OCI-LY1 (cell line): ENCODE data around the gene ARHGEF6.

ENCODE experiments used
- EZH2 ChIP-seq: fragments of 200-600 bp; sonication (generic), shearing (Covaris generic); IDR thresholded peaks from 2 replicates; pipeline ENCODE4 v1.8.0; 2017; ENCODE audit warnings: borderline replicate concordance, mixed run types, mild to moderate bottlenecking, antibody characterized with exemption, low read length, moderate library complexity, mixed read lengths
- TF ChIP-seq, protein P1 (sequence below): fragments of 200-600 bp; sonication (generic), shearing (Covaris generic); IDR thresholded peaks from 2 replicates; pipeline ENCODE4 v1.5.1; 2017; ENCODE audit warnings: mild to moderate bottlenecking, antibody characterized with exemption, low read length, moderate library complexity, mixed read lengths

DNA sequence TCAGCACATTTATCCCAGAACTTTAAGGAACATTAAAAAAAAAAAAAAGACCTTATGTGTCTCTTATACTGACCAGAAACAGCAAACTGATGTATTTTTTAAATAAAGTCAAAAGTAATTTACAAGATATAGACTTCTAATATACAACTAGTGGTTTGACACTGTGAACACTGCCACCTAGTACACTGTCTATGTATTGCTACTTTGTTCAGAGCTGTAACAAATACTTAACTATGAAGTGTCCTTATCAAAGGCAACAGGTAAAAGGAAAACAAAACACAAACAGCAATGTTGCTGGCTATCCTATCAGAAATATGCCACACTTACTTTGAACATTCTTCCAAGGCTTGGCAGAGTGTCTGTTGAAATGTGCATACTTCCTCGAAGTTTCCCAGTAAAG lies 72.4 kb downstream of the ARHGEF6 start:
- TF ChIP-seq, protein P1, sequence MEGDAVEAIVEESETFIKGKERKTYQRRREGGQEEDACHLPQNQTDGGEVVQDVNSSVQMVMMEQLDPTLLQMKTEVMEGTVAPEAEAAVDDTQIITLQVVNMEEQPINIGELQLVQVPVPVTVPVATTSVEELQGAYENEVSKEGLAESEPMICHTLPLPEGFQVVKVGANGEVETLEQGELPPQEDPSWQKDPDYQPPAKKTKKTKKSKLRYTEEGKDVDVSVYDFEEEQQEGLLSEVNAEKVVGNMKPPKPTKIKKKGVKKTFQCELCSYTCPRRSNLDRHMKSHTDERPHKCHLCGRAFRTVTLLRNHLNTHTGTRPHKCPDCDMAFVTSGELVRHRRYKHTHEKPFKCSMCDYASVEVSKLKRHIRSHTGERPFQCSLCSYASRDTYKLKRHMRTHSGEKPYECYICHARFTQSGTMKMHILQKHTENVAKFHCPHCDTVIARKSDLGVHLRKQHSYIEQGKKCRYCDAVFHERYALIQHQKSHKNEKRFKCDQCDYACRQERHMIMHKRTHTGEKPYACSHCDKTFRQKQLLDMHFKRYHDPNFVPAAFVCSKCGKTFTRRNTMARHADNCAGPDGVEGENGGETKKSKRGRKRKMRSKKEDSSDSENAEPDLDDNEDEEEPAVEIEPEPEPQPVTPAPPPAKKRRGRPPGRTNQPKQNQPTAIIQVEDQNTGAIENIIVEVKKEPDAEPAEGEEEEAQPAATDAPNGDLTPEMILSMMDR: peak; percentile 50
- TF ChIP-seq EZH2: no peak
